Cardiac fibroblast (primary cell): ENCODE results near the gene COL4A2.

Source experiments
- DNase-seq, 2 donors: peaks; one replicate each; pipeline versions ENCODE4 v3.0.0 to v3.0.0-alpha.2; 2010; ENCODE audit warnings: low read depth in 2 of 2
- H3K4me3 ChIP-seq, 2 donors: replicated peaks in 1 of 2; 1 replicate in 1 of 2; 2 replicates in 1 of 2; pipeline ENCODE4 v1.5.1; 2011; ENCODE audit warnings: low read depth in 2 of 2, low read length in 2 of 2, mild to moderate bottlenecking in 2 of 2, moderate library complexity in 1 of 2
- CTCF ChIP-seq: IDR thresholded peaks from one replicate; pipeline ENCODE4 v1.5.1; 2011; ENCODE audit warnings: low read depth, mild to moderate bottlenecking, low read length, inconsistent platforms

Gene COL4A2

GRCh38 chr13:110403315-110403714 lies 96.2 kb downstream of the COL4A2 start:
- no peak overlapping the region for H3K4me3 ChIP-seq
- DNase-seq, result peak; percentile 58 to 90
- no peak for TF ChIP-seq CTCF

GRCh38 chr13:110403721-110404120 lies 96.6 kb downstream of the COL4A2 start:
- no peak overlapping the region for H3K4me3 ChIP-seq
- TF ChIP-seq CTCF, result no peak
- peak in 1 of 2 donors; percentile 68 for DNase-seq

GRCh38 chr13:110404321-110404720 lies 97.2 kb downstream of the COL4A2 start:
- no peak for DNase-seq
- H3K4me3 ChIP-seq, result no peak overlapping the region
- no peak for TF ChIP-seq CTCF

- TF ChIP-seq CTCF, result no peak
- peak; percentile 51 to 82 for DNase-seq
- no peak overlapping the region for H3K4me3 ChIP-seq
Measured at GRCh38 chr13:110405597-110406450, 98.7 kb downstream of the COL4A2 start.

- H3K4me3 ChIP-seq, result no peak overlapping the region
- DNase-seq, result no peak
- TF ChIP-seq CTCF, result no peak
Measured at GRCh38 chr13:110407021-110407420, 99.9 kb downstream of the COL4A2 start.

- H3K4me3 ChIP-seq, result no peak overlapping the region
- no peak for TF ChIP-seq CTCF
- DNase-seq, result no peak
Measured at GRCh38 chr13:110407531-110407930, 100.4 kb downstream of the COL4A2 start.
